ENCODE measurements around the gene PTPN1. TPM values are rescaled to one million over a fixed set of nuclear protein-coding genes. Genes with fewer than 3 reads are reported as not detected.
A peak's percentile ranks its signal among the peaks of the same experiment; 100 is the strongest.
"Not testable (repeated sequence)": the region's sequence is repeated elsewhere in the genome, so short reads cannot be mapped to it uniquely, and the experiment has no call there.

PTPN1 gene
- total RNA-seq, 8 experiments from 2014 or later: 28.2 to 54.5 (median 31.6) TPM

DNA sequence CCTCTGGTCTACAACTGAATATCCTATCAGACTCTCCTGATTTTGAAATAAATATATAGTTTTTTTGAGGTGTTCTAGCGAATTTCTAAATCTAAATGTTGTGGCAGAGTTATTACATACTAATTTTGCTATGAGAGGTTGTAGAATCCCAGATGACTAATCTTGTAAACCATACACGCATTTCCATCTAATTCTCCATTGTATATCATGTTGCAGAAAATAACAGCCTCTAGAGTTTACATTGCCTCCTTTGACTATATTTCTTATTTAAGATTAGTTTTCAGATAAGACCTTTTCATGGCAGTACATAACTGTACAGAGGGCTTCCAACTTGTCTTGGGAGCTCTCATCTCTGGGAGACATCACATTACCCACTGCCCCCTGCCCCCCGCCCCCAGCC is 22.9 kb downstream of the PTPN1 start:
- ATAC-seq (replicated peaks in 6 of 8): no peak
- in situ Hi-C loops (cut with MboI; ENCODE audit: low pct_unique_long_range_greater_than_20kb in 2 of 9, low sequenced_read_pairs in 9 of 9, unreplicated experiment in 9 of 9): no loop called here
- H3K27ac ChIP-seq: no peak overlapping the region
- no peak overlapping the region for H3K4me3 ChIP-seq
- WGBS, 10 experiments: 49 to 100% (median 84%) methylated on average over 1 to 3 of the region's 3 CpGs
- peaks cover 6 to 8% of the 10 kb centered on the region in 2 donors for H3K4me1 ChIP-seq (replicated peaks in 1 of 2)

DNA sequence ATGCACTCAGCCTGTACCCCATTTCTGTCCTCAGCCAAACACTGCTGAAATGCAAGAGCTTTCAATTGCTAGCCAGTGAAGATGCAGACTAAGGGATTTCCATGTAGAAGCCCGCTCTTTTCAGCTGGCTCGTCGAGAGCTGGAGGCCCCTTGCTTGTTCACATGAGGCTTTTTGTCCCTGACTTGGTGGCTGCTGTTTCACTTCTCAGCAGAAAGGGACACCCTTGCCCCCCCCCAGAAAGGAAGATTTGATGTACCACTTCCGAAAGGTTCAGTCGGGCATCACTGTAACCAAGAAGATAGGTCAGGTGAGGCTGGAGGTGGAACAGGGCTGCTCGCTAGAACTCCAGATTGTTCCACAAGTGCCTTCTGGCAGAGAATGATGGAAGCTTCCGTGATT is 23.3 kb downstream of the PTPN1 start:
- in situ Hi-C loops (cut with MboI; ENCODE audit: low pct_unique_long_range_greater_than_20kb in 2 of 9, low sequenced_read_pairs in 9 of 9, unreplicated experiment in 9 of 9): no loop called here
- ATAC-seq (replicated peaks in 6 of 8): no peak
- Histone ChIP-seq H3K27ac (no peak overlapping the region), H3K4me3 (no peak overlapping the region), H3K4me1 (replicated peaks in 1 of 2) (peaks cover 6 to 8% of the 10 kb centered on the region in 2 donors)
- 69 to 100% (median 94%) methylated on average over 1 to 5 of the region's 7 CpGs; no CpG with 5 or more reads in 3 of the 10 experiments for WGBS, 10 experiments

DNA sequence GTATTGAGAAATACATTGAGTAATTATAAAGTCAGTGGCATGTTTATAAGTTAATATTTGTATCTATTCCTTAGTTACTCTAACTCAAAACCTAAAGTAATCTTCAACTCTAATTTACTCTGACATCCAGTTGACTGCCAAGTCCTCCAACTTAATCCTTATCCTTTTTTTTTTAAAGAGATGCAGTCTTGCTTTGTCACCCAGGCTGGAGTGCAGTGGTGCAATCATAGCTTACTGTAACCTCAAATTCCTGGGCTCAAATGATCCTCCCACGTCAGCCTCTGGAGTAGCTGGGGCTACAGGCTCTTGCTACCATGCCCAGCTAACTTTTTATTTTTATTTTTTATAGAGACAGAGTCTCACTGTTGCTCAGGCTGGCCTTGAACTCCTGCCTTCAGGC is 24.4 kb downstream of the PTPN1 start:
- 0 to 100% (median 80%) methylated on average over 1 of the region's 1 CpG; no CpG with 5 or more reads in 3 of the 10 experiments for WGBS, 10 experiments
- H3K4me3 ChIP-seq: no peak overlapping the region
- ATAC-seq (replicated peaks in 6 of 8): peak in 1 of 8 experiments; percentile 29

GRCh38 chr20:50535162-50535561 is 25.0 kb downstream of the PTPN1 start:
- peaks cover 6 to 8% of the 10 kb centered on the region in 2 donors for H3K4me1 ChIP-seq (replicated peaks in 1 of 2)
- no peak overlapping the region for H3K27ac ChIP-seq
- ATAC-seq (replicated peaks in 6 of 8): no peak
- in situ Hi-C loops (cut with MboI; ENCODE audit: low pct_unique_long_range_greater_than_20kb in 2 of 9, low sequenced_read_pairs in 9 of 9, unreplicated experiment in 9 of 9): no loop called here
- H3K4me3 ChIP-seq: no peak overlapping the region
- 80 to 94% (median 88%) methylated on average over 2 to 8 of the region's 8 CpGs for WGBS, 10 experiments

More for the DNA sequence above, 24.4 kb downstream of the PTPN1 start:
- H3K27ac ChIP-seq: no peak overlapping the region
- in situ Hi-C loops (cut with MboI; ENCODE audit: low pct_unique_long_range_greater_than_20kb in 2 of 9, low sequenced_read_pairs in 9 of 9, unreplicated experiment in 9 of 9): no loop called here
- H3K4me1 ChIP-seq (replicated peaks in 1 of 2): peaks cover 6 to 8% of the 10 kb centered on the region in 2 donors

DNA sequence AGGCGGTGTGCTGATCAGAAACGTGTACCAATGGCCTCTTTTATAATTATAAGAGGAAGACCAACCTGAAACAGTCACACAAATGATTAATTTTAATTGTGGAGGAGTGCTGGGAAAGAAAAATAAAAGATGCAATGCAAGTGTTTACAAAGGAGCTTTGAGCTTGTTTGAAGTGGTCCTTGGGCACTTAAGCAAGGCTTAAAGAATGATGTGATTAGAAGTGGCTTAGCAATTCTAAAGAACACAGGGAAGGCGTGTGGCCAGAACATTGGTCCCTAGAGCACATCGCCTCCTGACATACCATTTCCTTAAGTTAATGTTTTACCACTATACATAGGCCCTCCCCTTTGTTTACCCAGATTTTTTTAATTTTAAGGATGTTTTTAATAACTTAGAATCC is 26.1 kb downstream of the PTPN1 start:
- H3K4me1 ChIP-seq (replicated peaks in 1 of 2): peaks cover 5 to 8% of the 10 kb centered on the region in 2 donors
- H3K4me3 ChIP-seq: no peak overlapping the region
- WGBS, 10 experiments: 21 to 90% (median 74%) methylated on average over 2 to 4 of the region's 4 CpGs
- no peak overlapping the region for H3K27ac ChIP-seq
- in situ Hi-C loops (cut with MboI; ENCODE audit: low pct_unique_long_range_greater_than_20kb in 2 of 9, low sequenced_read_pairs in 9 of 9, unreplicated experiment in 9 of 9): no loop called here
- ATAC-seq (replicated peaks in 6 of 8): peak in 1 of 8 experiments; percentile 39

DNA sequence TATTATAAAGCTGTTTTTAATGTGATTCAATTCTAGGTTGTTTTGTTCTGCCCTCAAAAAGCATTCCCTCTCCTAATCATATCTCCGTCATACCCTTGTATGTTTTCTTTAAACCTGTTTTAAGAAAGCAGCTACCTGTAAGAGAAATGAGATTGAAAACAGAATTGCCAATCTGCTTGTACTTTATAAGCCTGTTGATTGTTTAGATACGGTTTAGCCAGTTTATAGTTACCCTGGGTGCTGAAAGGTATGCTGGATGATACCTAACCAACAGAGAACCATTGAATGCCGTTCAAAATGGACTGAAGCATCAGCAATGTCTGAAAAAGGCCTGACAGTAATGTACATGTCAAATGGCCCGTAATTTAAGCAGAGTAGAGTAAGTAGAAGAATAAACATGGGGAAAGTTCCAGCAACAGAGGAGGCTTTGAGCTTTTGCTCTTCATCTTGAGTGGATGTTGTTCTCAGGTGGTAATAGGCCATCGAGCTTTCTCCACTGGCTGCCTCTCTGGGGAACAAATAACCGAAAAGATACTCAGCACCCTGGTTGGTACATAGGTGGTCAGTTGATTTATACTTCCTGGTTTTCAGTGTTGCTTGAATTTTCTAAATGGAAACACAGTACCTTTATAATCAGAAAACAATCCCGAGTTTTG is 27.5 kb downstream of the PTPN1 start:
- 80 to 100% (median 93%) methylated on average over 1 to 7 of the region's 7 CpGs for WGBS, 10 experiments
- in situ Hi-C loops (cut with MboI; ENCODE audit: low pct_unique_long_range_greater_than_20kb in 2 of 9, low sequenced_read_pairs in 9 of 9, unreplicated experiment in 9 of 9): no loop called here
- H3K27ac ChIP-seq: no peak overlapping the region
- ATAC-seq (replicated peaks in 6 of 8): no peak
- no peak overlapping the region for H3K4me3 ChIP-seq
- peaks cover 0 to 8% of the 10 kb centered on the region in 2 donors for H3K4me1 ChIP-seq (replicated peaks in 1 of 2)

DNA sequence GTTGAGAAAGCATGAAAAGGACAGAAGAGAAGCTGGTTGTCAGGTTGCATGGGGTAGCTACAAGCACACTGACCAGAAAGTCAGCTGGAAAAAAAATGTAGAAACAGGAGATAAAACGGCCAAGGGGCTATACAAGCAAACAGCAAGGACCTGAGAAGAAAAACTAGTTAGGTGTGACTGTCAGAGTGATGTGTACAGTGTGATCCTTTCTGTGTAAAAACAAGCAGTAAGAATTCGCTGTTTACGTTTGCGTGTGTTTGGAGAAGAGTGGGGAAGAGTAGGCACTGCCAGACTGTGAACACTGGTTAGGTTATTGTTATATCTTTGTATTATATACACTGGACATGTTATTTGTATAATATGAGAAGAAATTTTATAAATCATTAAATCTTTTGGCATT is 28.1 kb downstream of the PTPN1 start:
- H3K4me1 ChIP-seq (replicated peaks in 1 of 2): peaks cover 0 to 8% of the 10 kb centered on the region in 2 donors
- no peak overlapping the region for H3K4me3 ChIP-seq
- ATAC-seq (replicated peaks in 6 of 8): peak in 1 of 8 experiments; percentile 28
- in situ Hi-C loops (cut with MboI; ENCODE audit: low pct_unique_long_range_greater_than_20kb in 2 of 9, low sequenced_read_pairs in 9 of 9, unreplicated experiment in 9 of 9): no loop called here
- H3K27ac ChIP-seq: no peak overlapping the region
- WGBS, 10 experiments: 56 to 89% (median 79%) methylated on average over 1 to 4 of the region's 4 CpGs

DNA sequence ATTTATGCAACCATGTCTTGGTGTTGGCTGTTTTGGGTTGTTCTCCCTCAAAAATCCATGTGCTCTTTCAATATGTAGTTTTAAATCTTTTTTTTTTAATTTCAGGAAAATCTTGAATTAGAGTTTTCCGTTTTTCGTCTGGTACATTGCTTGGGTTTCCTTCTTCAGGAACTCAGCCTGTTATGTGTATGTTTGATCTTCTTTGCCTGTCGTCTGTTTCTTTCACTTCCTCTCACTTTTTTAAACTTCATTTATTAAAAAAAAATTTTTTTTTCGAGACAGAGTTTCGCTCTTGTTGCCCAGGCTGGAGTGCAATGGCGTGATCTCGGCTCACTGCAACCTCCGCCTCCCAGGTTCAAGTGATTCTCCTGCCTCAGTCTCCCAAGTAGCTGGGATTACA is 29.6 kb downstream of the PTPN1 start:
- ATAC-seq (replicated peaks in 6 of 8); H3K4me3 ChIP-seq; in situ Hi-C loops (cut with MboI; ENCODE audit: low pct_unique_long_range_greater_than_20kb in 2 of 9, low sequenced_read_pairs in 9 of 9, unreplicated experiment in 9 of 9); H3K27ac ChIP-seq; H3K4me1 ChIP-seq (replicated peaks in 1 of 2): not testable (repeated sequence)
- 90 to 100% (median 96%) methylated on average over 2 to 8 of the region's 8 CpGs for WGBS, 10 experiments

DNA sequence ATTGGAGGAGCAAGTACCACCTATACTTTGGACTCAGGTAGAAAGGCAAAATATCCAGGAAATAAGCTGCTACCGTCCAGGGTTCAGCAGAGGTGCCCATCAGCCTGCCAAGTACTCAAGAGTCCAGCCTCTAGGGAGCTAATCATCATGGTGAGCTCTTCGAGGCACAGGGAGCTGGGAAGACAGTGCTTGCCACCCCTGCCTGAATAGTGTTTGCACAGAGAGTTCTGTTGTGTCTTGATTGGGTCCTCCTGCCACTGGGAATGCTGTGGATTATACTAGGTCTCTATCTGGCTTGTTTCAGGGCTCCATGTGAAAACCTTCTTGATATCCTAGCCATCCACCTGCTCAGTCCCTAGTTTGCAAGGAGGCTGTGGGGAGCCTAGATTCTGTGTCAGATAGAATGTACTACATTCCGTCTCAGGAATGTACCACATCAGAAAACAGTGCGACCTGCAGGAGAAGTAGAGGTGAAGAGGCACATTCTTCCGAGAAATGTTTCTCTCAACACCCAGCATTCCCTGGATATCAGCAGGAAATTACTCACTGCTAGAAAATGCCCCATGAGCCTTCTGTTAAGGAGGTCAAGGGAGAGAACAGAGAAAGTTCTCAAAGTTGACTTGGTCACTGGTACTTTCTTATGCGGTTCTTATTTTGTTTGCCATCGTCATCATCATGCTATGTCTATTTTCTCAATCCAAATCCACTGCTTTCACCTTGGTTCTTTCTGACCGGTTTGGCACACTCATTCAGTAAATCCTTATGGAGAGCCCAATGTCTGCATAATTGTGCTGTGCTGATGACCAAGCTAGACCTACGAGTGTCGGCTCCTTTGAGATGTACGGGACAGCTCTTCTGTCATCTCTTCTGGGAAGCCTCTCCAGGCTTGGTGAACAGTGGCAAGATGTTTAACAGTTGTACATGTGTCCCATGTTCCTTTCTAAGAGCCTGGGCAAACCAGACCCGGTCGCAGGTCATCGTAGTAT is 30.7 kb downstream of the PTPN1 start:
- no peak overlapping the region for H3K27ac ChIP-seq
- no peak overlapping the region for H3K4me3 ChIP-seq
- in situ Hi-C loops (cut with MboI; ENCODE audit: low pct_unique_long_range_greater_than_20kb in 2 of 9, low sequenced_read_pairs in 9 of 9, unreplicated experiment in 9 of 9): no loop called here
- peak in 1 of 8 experiments; percentile 36 for ATAC-seq (replicated peaks in 6 of 8)
- peaks cover 0 to 5% of the 10 kb centered on the region in 2 donors for H3K4me1 ChIP-seq (replicated peaks in 1 of 2)
- WGBS, 10 experiments: 84 to 100% (median 96%) methylated on average over 2 to 10 of the region's 14 CpGs; no CpG with 5 or more reads in 1 of the 10 experiments

GRCh38 chr20:50541606-50542041 is 31.4 kb downstream of the PTPN1 start:
- H3K27ac ChIP-seq: no peak overlapping the region
- no peaks in the 10 kb centered on the region for H3K4me1 ChIP-seq (replicated peaks in 1 of 2)
- H3K4me3 ChIP-seq: no peak overlapping the region
- ATAC-seq (replicated peaks in 6 of 8): no peak
- WGBS, 10 experiments: 25 to 100% (median 76%) methylated on average over 1 to 4 of the region's 5 CpGs; no CpG with 5 or more reads in 2 of the 10 experiments
- in situ Hi-C loops (cut with MboI; ENCODE audit: low pct_unique_long_range_greater_than_20kb in 2 of 9, low sequenced_read_pairs in 9 of 9, unreplicated experiment in 9 of 9): no loop called here

DNA sequence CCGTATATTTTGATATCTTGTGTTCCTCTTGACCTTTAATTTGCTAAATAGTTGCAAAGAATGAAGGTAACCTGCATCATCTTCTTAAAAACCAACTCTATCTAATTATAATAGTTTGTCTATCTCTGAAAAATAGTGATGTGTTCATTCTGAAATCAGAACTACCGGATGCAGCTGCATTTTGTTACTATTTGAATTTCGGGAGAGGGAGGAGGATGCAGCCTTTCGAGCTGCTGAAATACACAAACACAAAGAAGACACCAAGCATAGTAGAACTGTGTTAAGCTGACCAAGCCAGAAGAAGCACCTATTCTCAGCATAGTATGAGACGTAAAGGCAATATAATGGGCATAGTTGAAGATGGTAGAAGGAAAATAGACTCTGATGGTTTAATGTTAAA is 33.1 kb downstream of the PTPN1 start:
- 56 to 100% (median 90%) methylated on average over 3 to 5 of the region's 5 CpGs for WGBS, 10 experiments
- no peak for ATAC-seq (replicated peaks in 6 of 8)
- Histone ChIP-seq H3K4me1 (replicated peaks in 1 of 2) (no peaks in the 10 kb centered on the region), H3K27ac (no peak overlapping the region), H3K4me3 (no peak overlapping the region)
- in situ Hi-C loops (cut with MboI; ENCODE audit: low pct_unique_long_range_greater_than_20kb in 2 of 9, low sequenced_read_pairs in 9 of 9, unreplicated experiment in 9 of 9): no loop called here

- WGBS, 10 experiments: 94 to 100% (median 98%) methylated on average over 1 to 5 of the region's 5 CpGs; no CpG with 5 or more reads in 3 of the 10 experiments
- no peak overlapping the region for H3K4me3 ChIP-seq
- ATAC-seq (replicated peaks in 6 of 8): no peak
- in situ Hi-C loops (cut with MboI; ENCODE audit: low pct_unique_long_range_greater_than_20kb in 2 of 9, low sequenced_read_pairs in 9 of 9, unreplicated experiment in 9 of 9): no loop called here
- no peaks in the 10 kb centered on the region for H3K4me1 ChIP-seq (replicated peaks in 1 of 2)
- H3K27ac ChIP-seq: no peak overlapping the region
Measured at GRCh38 chr20:50545126-50545525, 34.9 kb downstream of the PTPN1 start.

GRCh38 chr20:50546729-50547314 is 36.6 kb downstream of the PTPN1 start:
- peak in 2 of 8 experiments; percentile 35 to 56 for ATAC-seq (replicated peaks in 6 of 8)
- in situ Hi-C loops (cut with MboI; ENCODE audit: low pct_unique_long_range_greater_than_20kb in 2 of 9, low sequenced_read_pairs in 9 of 9, unreplicated experiment in 9 of 9): no loop called here
- no peak overlapping the region for H3K27ac ChIP-seq
- no peaks in the 10 kb centered on the region for H3K4me1 ChIP-seq (replicated peaks in 1 of 2)
- no peak overlapping the region for H3K4me3 ChIP-seq
- 50 to 100% (median 82%) methylated on average over 1 to 5 of the region's 5 CpGs; no CpG with 5 or more reads in 1 of the 10 experiments for WGBS, 10 experiments
